Activated B cell treated with CpG ODN at 0.5 μM for 24 hours (primary cell): ENCODE data around the gene PRXL2B. TPM values are rescaled to one million over a fixed set of nuclear protein-coding genes. Genes with fewer than 3 reads are reported as not detected.

Experiments used
- ATAC-seq: fragments of 200-7000 bp; cut with Tn5 transposase; one replicate; pipeline ENCODE4 v1.10.0; 2021; ENCODE audit warnings: low read depth, mild to moderate bottlenecking, moderate library complexity
- CTCF ChIA-PET: fragments of 350-600 bp; sonication (Branson Sonifier 250); formaldehyde crosslinking; loops from one replicate; lab custom pipeline; 2021; ENCODE audit warnings: antibody characterized with exemption; lab: Charles Lee
- POLR2A ChIA-PET: fragments of 350-600 bp; sonication (Branson Sonifier 250); formaldehyde crosslinking; loops from one replicate; lab custom pipeline; 2021; ENCODE audit warnings: antibody characterized with exemption; lab: Charles Lee
- DNase-seq: peaks from one replicate; pipeline ENCODE4 v3.0.0; 2022
- H3K27ac Mint-ChIP-seq: one replicate; pipeline ENCODE4 v1.8.0; 2020; ENCODE audit warnings: mixed read lengths
- H3K27me3 Mint-ChIP-seq: one replicate; pipeline ENCODE4 v1.8.0; 2021; ENCODE audit warnings: mixed read lengths
- H3K36me3 Mint-ChIP-seq: one replicate; pipeline ENCODE4 v1.8.0; 2021; ENCODE audit warnings: low read depth, mixed read lengths
- H3K4me1 Mint-ChIP-seq: one replicate; pipeline ENCODE4 v1.8.0; 2021; ENCODE audit warnings: mixed read lengths
- H3K4me3 Mint-ChIP-seq: one replicate; pipeline ENCODE4 v1.8.0; 2020; ENCODE audit warnings: mild to moderate bottlenecking, mixed read lengths
- H3K9me3 Mint-ChIP-seq: one replicate; pipeline ENCODE4 v1.8.0; 2020; ENCODE audit warnings: mixed read lengths
- intact Hi-C: fragments of 100-400 bp; cut with micrococcal nuclease; formaldehyde crosslinking; loops from one replicate; pipeline ENCODE4 v1.15.1; 2024
- total RNA-seq: library from RNA; stranded (reverse); gene quantifications from 2 replicates; pipeline ENCODE4 v1.2.3, GENCODE V29; 2022
- TF ChIP-seq, protein P1 (sequence below): fragments of 200-600 bp; IDR thresholded peaks from one replicate; pipeline ENCODE4 v1.8.0; 2022; ENCODE audit warnings: antibody characterized with exemption, mild to moderate bottlenecking

The PRXL2B gene
- total RNA-seq = 12.6 and 13.5 TPM in 2 replicates

GRCh38 chr1:2586154-2587070 lies at the start of gene PRXL2B:
Gene PRXL2B (plus strand): TSS chr1:2586777. CDS start chr1:2586886, 109 bp downstream.
- ATAC-seq (peak; percentile 74), DNase-seq (peak; percentile 99)
- POLR2A ChIA-PET = interaction anchor here (0.6 to 8.1 kb wide), 25 partner anchors 8 to 1270 kb away, joined by 3 to 224 read pairs (median 5); partner anchors contain the start of genes CEP104, DFFB, FAAP20 and PANK4
- CTCF ChIA-PET = interaction anchor here (0.8 to 3.7 kb wide), 12 partner anchors 9 to 391 kb away, joined by 3 to 39 read pairs (median 4); partner anchors contain the start of genes PANK4 and TNFRSF14
- intact Hi-C loops = loop anchor here (1.0 to 10.0 kb wide), 9 partner anchors 38 to 1318 kb away; partner anchors contain the start of genes C1orf174, MORN1, NADK and PANK4
- H3K36me3 Mint-ChIP-seq = peaks cover 5% of the 10 kb centered on the region
- peak within 1 kb of the TSS; percentile 92 for H3K4me3 Mint-ChIP-seq
- H3K9me3 Mint-ChIP-seq = peaks cover 2% of the 10 kb centered on the region
- TF ChIP-seq, protein P1, sequence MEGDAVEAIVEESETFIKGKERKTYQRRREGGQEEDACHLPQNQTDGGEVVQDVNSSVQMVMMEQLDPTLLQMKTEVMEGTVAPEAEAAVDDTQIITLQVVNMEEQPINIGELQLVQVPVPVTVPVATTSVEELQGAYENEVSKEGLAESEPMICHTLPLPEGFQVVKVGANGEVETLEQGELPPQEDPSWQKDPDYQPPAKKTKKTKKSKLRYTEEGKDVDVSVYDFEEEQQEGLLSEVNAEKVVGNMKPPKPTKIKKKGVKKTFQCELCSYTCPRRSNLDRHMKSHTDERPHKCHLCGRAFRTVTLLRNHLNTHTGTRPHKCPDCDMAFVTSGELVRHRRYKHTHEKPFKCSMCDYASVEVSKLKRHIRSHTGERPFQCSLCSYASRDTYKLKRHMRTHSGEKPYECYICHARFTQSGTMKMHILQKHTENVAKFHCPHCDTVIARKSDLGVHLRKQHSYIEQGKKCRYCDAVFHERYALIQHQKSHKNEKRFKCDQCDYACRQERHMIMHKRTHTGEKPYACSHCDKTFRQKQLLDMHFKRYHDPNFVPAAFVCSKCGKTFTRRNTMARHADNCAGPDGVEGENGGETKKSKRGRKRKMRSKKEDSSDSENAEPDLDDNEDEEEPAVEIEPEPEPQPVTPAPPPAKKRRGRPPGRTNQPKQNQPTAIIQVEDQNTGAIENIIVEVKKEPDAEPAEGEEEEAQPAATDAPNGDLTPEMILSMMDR = no peak
- peak within 1 kb of the TSS; percentile 98 for H3K27ac Mint-ChIP-seq
- no peaks in the 10 kb centered on the region for H3K27me3 Mint-ChIP-seq
- H3K4me1 Mint-ChIP-seq = peaks cover 47% of the 10 kb centered on the region

DNA sequence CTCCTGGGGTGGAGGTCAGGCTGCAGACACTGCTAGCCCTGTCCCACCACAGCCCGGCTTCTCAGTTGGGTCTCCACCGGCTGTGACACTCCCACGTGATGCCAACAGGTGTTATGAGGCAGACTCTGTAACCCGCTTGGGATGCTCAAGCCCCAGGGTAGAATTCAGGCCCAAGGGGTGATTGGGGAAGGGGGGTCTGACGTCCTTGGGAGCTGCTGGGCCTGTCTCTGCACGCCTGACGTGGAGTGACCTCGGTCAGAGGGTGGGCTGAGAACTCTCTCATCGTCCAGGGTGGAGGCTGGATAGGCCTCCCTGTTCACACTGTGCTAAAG lies 48.8 kb upstream of the PRXL2B start:
- no peak for DNase-seq
- no peaks in the 10 kb centered on the region for H3K36me3 Mint-ChIP-seq
- H3K27me3 Mint-ChIP-seq = peaks cover 15% of the 10 kb centered on the region
- intact Hi-C loops = no loop called here
- TF ChIP-seq, protein P1 = no peak
- no peak for ATAC-seq
- ChIA-PET CTCF (no interaction called here), POLR2A (interaction anchor here (1.0 kb wide), 1 partner anchor 119 kb away, joined by 5 read pairs; no protein-coding TSS in a partner anchor)
- no peak overlapping the region for H3K4me3 Mint-ChIP-seq
- H3K4me1 Mint-ChIP-seq = peaks cover 2% of the 10 kb centered on the region
- H3K27ac Mint-ChIP-seq = no peak overlapping the region
- H3K9me3 Mint-ChIP-seq = no peaks in the 10 kb centered on the region

DNA sequence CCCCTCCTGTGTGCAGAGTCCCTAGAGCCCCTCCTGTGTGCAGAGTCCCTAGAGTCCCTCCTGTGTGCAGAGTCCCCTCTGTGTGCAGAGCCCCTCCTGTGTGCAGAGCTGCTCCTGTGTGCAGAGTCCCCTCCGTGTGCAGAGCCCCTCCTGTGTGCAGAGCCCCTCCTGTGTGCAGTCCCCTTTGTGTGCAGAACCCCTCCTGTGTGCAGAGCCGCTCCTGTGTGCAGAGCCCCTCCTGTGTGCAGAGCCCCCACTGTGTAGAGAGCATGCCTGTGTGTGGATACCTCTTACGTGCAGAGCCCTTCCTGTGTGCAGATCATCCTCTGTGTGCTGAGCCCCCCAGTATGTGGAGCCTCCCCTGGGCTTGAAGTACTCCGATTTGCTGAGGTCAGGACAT lies 48.2 kb upstream of the PRXL2B start:
- TF ChIP-seq, protein P1 = no peak
- no peaks in the 10 kb centered on the region for H3K36me3 Mint-ChIP-seq
- H3K27ac Mint-ChIP-seq = no peak overlapping the region
- H3K27me3 Mint-ChIP-seq = peaks cover 12% of the 10 kb centered on the region
- CTCF ChIA-PET = no interaction called here
- ATAC-seq (no peak), DNase-seq (no peak)
- H3K4me1 Mint-ChIP-seq = peaks cover 2% of the 10 kb centered on the region
- no peaks in the 10 kb centered on the region for H3K9me3 Mint-ChIP-seq
- intact Hi-C loops = no loop called here
- H3K4me3 Mint-ChIP-seq = no peak overlapping the region
- POLR2A ChIA-PET = interaction anchor here (1.0 to 1.1 kb wide), 2 partner anchors 12 to 119 kb away, joined by 4 to 5 read pairs; partner anchors contain the start of gene PANK4

DNA sequence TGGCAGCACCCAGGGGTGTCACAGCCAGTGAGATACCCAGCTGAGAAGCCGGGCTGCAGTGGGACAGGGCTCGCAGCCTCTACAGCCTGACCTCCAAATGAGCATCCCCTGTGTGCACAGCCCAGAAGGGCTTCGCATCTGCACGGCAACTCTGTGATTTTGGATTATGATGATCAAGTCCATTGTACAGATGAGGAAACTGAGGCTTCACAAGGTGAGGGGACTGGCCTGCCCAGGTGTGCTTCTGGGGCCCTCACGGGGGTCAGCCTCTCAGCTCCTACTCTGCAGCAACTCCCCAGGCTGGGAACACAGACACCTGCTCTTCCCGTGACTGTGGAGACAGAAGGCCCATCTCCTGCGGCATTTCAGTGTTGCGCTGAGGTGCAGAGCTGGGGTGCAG lies 47.7 kb upstream of the PRXL2B start:
- DNase-seq = no peak
- intact Hi-C loops = no loop called here
- Mint-ChIP-seq H3K27me3 (peaks cover 11% of the 10 kb centered on the region), H3K9me3 (no peaks in the 10 kb centered on the region), H3K36me3 (no peaks in the 10 kb centered on the region), H3K4me1 (peaks cover 2% of the 10 kb centered on the region), H3K27ac (no peak overlapping the region), H3K4me3 (no peak overlapping the region)
- no peak for ATAC-seq
- TF ChIP-seq, protein P1 = no peak
- CTCF ChIA-PET = no interaction called here
- POLR2A ChIA-PET = interaction anchor here (1.1 kb wide), 1 partner anchor 13 kb away, joined by 4 read pairs; the partner anchor contains the start of gene PANK4
